GM12878 (cell line): ENCODE results near the gene NSMCE1. TPM values are rescaled to one million over a fixed set of nuclear protein-coding genes. Genes with fewer than 3 reads are reported as not detected.

ENCODE experiments used
- EED ChIP-seq: sonication (generic); IDR thresholded peaks from 2 replicates; pipeline ENCODE4 v1.6.1; 2016; ENCODE audit warnings: antibody characterized with exemption, low read depth
- KLF5 ChIP-seq: fragments of 450-650 bp; IDR thresholded peaks from 2 replicates; pipeline ENCODE4 v1.6.1; 2014; ENCODE audit warnings: mild to moderate bottlenecking; ENCODE audit not compliant: partially characterized antibody
- MEF2B ChIP-seq: fragments of 450-650 bp; IDR thresholded peaks from 2 replicates; pipeline ENCODE4 v1.6.1; 2018; ENCODE audit warnings: mild to moderate bottlenecking, moderate library complexity; ENCODE audit not compliant: partially characterized antibody, poor library complexity, severe bottlenecking
- NBN ChIP-seq: fragments of 450-650 bp; IDR thresholded peaks from 2 replicates; pipeline ENCODE4 v1.6.1; 2016
- NFYB ChIP-seq: IDR thresholded peaks from 2 replicates; pipeline ENCODE4 v1.6.1; 2011; ENCODE audit warnings: low read depth, mild to moderate bottlenecking, low read length, improper control_type of control experiment, moderate library complexity; ENCODE audit not compliant: insufficient read depth
- NR2C2 ChIP-seq: IDR thresholded peaks from 2 replicates; pipeline ENCODE4 v1.6.1; 2011; ENCODE audit warnings: borderline replicate concordance, low read depth; ENCODE audit not compliant: control insufficient read depth, insufficient read length
- PBX3 ChIP-seq: IDR thresholded peaks from 2 replicates; pipeline ENCODE4 v1.6.1; 2011; ENCODE audit warnings: mild to moderate bottlenecking, low read depth, low read length, moderate library complexity; ENCODE audit not compliant: insufficient replicate concordance
- POLR2A ChIP-seq: IDR thresholded peaks from 2 replicates; pipeline ENCODE4 v1.6.1; 2011; ENCODE audit warnings: low read depth, mild to moderate bottlenecking, low read length
- SMAD5 ChIP-seq: IDR thresholded peaks from 2 replicates; pipeline ENCODE4 v1.6.1; 2016; ENCODE audit warnings: antibody characterized with exemption, low read depth
- polyA plus RNA-seq, 11 experiments: library from polyadenylated mRNA; depleted of rRNA in 4 of 11; unstranded in 6 of 11; stranded (reverse) in 5 of 11; fragments of >200 nt; fragmentation: Nextera tagmentation in 4 of 11; fragmentation: Illumina TruSeq in 1 of 11; extraction: Ambion mirVana in 4 of 11; extraction: Trizol in 1 of 11; gene quantifications; 1 replicate in 1 of 11; 2 replicates in 10 of 11; pipeline versions ENCODE4 v1.2.1 to v1.2.3, GENCODE V29; 2011 to 2016; ENCODE audit warnings: inconsistent platforms in 2 of 11, missing spikeins in 2 of 11, low read depth in 1 of 11
- total RNA-seq, 4 experiments: library from RNA; depleted of rRNA in 3 of 4; stranded (reverse); fragments of >200 nt in 3 of 4; fragmentation: Illumina TruSeq in 1 of 4; extraction: Trizol in 1 of 4; gene quantifications; 2 replicates each; pipeline versions ENCODE4 v1.2.1 to v1.2.3, GENCODE V29; 2013 to 2021
- TF ChIP-seq, protein P1 (sequence below): fragments of 450-650 bp; IDR thresholded peaks from 2 replicates; pipeline ENCODE4 v1.6.1; 2014; ENCODE audit warnings: mild to moderate bottlenecking
- TF ChIP-seq, protein P2 (sequence below): IDR thresholded peaks from 2 replicates; pipeline ENCODE4 v1.6.1; 2012; ENCODE audit warnings: improper control_type of control experiment, low read depth, low read length; ENCODE audit not compliant: insufficient replicate concordance

Gene NSMCE1
- total and polyA plus RNA-seq, 10 of the 15 experiments (the other 5 are each of a cell fraction or from before 2014, with no cell fraction given), result 54.0 to 214 (median 71.4) TPM

GRCh38 chr16:27273670-27274423 lies 5.3 kb upstream of the NSMCE1 start (continued):
- TF ChIP-seq PBX3 (no peak), NBN (0 out of 2 replicates have a peak, but pooled peaks have one; percentile 28), EED (peak; percentile 20; the same call in 1 of the 2 replicates), SMAD5 (no peak), NR2C2 (no peak), POLR2A (no peak), MEF2B (peak; percentile 74), KLF5 (no peak), NFYB (no peak)
- TF ChIP-seq, protein P1, sequence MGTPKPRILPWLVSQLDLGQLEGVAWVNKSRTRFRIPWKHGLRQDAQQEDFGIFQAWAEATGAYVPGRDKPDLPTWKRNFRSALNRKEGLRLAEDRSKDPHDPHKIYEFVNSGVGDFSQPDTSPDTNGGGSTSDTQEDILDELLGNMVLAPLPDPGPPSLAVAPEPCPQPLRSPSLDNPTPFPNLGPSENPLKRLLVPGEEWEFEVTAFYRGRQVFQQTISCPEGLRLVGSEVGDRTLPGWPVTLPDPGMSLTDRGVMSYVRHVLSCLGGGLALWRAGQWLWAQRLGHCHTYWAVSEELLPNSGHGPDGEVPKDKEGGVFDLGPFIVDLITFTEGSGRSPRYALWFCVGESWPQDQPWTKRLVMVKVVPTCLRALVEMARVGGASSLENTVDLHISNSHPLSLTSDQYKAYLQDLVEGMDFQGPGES, result no peak
- TF ChIP-seq, protein P2, sequence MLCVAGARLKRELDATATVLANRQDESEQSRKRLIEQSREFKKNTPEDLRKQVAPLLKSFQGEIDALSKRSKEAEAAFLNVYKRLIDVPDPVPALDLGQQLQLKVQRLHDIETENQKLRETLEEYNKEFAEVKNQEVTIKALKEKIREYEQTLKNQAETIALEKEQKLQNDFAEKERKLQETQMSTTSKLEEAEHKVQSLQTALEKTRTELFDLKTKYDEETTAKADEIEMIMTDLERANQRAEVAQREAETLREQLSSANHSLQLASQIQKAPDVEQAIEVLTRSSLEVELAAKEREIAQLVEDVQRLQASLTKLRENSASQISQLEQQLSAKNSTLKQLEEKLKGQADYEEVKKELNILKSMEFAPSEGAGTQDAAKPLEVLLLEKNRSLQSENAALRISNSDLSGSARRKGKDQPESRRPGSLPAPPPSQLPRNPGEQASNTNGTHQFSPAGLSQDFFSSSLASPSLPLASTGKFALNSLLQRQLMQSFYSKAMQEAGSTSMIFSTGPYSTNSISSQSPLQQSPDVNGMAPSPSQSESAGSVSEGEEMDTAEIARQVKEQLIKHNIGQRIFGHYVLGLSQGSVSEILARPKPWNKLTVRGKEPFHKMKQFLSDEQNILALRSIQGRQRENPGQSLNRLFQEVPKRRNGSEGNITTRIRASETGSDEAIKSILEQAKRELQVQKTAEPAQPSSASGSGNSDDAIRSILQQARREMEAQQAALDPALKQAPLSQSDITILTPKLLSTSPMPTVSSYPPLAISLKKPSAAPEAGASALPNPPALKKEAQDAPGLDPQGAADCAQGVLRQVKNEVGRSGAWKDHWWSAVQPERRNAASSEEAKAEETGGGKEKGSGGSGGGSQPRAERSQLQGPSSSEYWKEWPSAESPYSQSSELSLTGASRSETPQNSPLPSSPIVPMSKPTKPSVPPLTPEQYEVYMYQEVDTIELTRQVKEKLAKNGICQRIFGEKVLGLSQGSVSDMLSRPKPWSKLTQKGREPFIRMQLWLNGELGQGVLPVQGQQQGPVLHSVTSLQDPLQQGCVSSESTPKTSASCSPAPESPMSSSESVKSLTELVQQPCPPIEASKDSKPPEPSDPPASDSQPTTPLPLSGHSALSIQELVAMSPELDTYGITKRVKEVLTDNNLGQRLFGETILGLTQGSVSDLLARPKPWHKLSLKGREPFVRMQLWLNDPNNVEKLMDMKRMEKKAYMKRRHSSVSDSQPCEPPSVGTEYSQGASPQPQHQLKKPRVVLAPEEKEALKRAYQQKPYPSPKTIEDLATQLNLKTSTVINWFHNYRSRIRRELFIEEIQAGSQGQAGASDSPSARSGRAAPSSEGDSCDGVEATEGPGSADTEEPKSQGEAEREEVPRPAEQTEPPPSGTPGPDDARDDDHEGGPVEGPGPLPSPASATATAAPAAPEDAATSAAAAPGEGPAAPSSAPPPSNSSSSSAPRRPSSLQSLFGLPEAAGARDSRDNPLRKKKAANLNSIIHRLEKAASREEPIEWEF, result no peak
